Progenitor cell of endocrine pancreas (in vitro differentiated cells): Measurements from ENCODE around the gene XRCC5. TPM values are rescaled to one million over a fixed set of nuclear protein-coding genes. Genes with fewer than 3 reads are reported as not detected.

Source experiments
- DNase-seq: peaks from one replicate; pipeline ENCODE4 v3.0.0; 2021; ENCODE audit warnings: low spot score; ENCODE audit not compliant: unreplicated experiment
- H3K27ac Mint-ChIP-seq: 2 replicates; pipeline ENCODE4 v1.8.0; 2021; ENCODE audit warnings: mild to moderate bottlenecking, moderate library complexity, mixed read lengths
- H3K27me3 Mint-ChIP-seq: 2 replicates; pipeline ENCODE4 v1.8.0; 2021; ENCODE audit warnings: mixed read lengths
- H3K36me3 Mint-ChIP-seq: 2 replicates; pipeline ENCODE4 v1.8.0; 2022; ENCODE audit warnings: mixed read lengths; ENCODE audit not compliant: insufficient read depth
- H3K4me1 Mint-ChIP-seq: 2 replicates; pipeline ENCODE4 v1.8.0; 2021; ENCODE audit warnings: low read depth, mixed read lengths
- H3K4me3 Mint-ChIP-seq: 2 replicates; pipeline ENCODE4 v1.8.0; 2021; ENCODE audit warnings: low read depth, mild to moderate bottlenecking, moderate library complexity, mixed read lengths
- H3K9me3 Mint-ChIP-seq: 2 replicates; pipeline ENCODE4 v1.8.0; 2021; ENCODE audit warnings: low read depth, mixed read lengths
- CTCF ChIP-seq: fragments of 200-600 bp; sonication (generic); IDR thresholded peaks from one replicate; pipeline ENCODE4 v1.5.0; 2021; ENCODE audit warnings: antibody characterized with exemption, mild to moderate bottlenecking; ENCODE audit not compliant: unreplicated experiment
- total RNA-seq: library from RNA; stranded (reverse); gene quantifications from 2 replicates; pipeline ENCODE4 v1.2.1, GENCODE V29; 2021

Gene XRCC5
- total RNA-seq, 1 donor from 2014 or later = 378 TPM

GRCh38 chr2:216118474-216118873 lies 9.3 kb downstream of the XRCC5 start:
- no peak for TF ChIP-seq CTCF
- no peak for DNase-seq
- Mint-ChIP-seq H3K9me3 (no peaks in the 10 kb centered on the region), H3K4me1 (peaks cover 24% of the 10 kb centered on the region), H3K27me3 (no peaks in the 10 kb centered on the region), H3K36me3 (peaks cover 50% of the 10 kb centered on the region), H3K4me3 (no peak overlapping the region), H3K27ac (peak overlapping the region; percentile 91)

GRCh38 chr2:216119146-216119545 lies 10.0 kb downstream of the XRCC5 start:
- no peak for DNase-seq
- Mint-ChIP-seq H3K4me3 (no peak overlapping the region), H3K36me3 (peaks cover 50% of the 10 kb centered on the region), H3K4me1 (peaks cover 21% of the 10 kb centered on the region), H3K27ac (no peak overlapping the region), H3K27me3 (no peaks in the 10 kb centered on the region), H3K9me3 (no peaks in the 10 kb centered on the region)
- no peak for TF ChIP-seq CTCF

GRCh38 chr2:216119986-216120385 lies 10.8 kb downstream of the XRCC5 start:
- Mint-ChIP-seq H3K4me3 (no peak overlapping the region), H3K27me3 (no peaks in the 10 kb centered on the region), H3K9me3 (no peaks in the 10 kb centered on the region), H3K27ac (peak overlapping the region; percentile 49), H3K36me3 (peaks cover 46% of the 10 kb centered on the region), H3K4me1 (peaks cover 15% of the 10 kb centered on the region)
- no peak for DNase-seq
- TF ChIP-seq CTCF = no peak

GRCh38 chr2:216121255-216121654 lies 12.1 kb downstream of the XRCC5 start:
- Mint-ChIP-seq H3K4me1 (peaks cover 8% of the 10 kb centered on the region), H3K4me3 (no peak overlapping the region), H3K27ac (no peak overlapping the region), H3K36me3 (peaks cover 45% of the 10 kb centered on the region), H3K9me3 (no peaks in the 10 kb centered on the region), H3K27me3 (no peaks in the 10 kb centered on the region)
- DNase-seq = no peak
- TF ChIP-seq CTCF = no peak

- Mint-ChIP-seq H3K4me1 (peaks cover 5% of the 10 kb centered on the region), H3K36me3 (peaks cover 38% of the 10 kb centered on the region), H3K27me3 (no peaks in the 10 kb centered on the region), H3K27ac (peak overlapping the region; percentile 4), H3K9me3 (no peaks in the 10 kb centered on the region), H3K4me3 (no peak overlapping the region)
- no peak for DNase-seq
- TF ChIP-seq CTCF = no peak
Measured at GRCh38 chr2:216126943-216127342, 17.8 kb downstream of the XRCC5 start.
